ENCODE measurements around the gene ELOVL2. TPM values are rescaled to one million over a fixed set of nuclear protein-coding genes. Genes with fewer than 3 reads are reported as not detected.

Gene ELOVL2
- polyA plus RNA-seq, 1 donor (not counting 4 experiments of a cell fraction or from before 2014, with no cell fraction given) = 0.05 TPM

DNA sequence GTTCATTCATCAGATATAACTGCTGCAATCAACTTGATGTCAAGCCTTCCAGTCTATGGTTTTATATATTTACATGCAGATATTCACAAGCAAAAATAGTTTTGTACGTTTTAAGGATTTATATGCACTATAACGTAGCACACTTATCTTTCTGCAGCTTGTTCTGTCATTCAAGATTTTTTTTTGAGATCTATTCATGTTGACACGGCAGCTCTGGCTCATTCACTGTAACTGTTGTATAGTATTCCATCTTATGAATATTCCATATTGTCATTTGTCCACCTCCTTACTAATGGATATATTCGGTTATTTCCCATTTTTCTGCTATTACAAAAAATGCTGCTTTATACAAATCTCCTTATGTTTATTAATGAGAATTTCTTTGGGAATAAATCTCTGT is 13.2 kb downstream of the ELOVL2 start:
- Histone ChIP-seq H3K36me3 (ENCODE audit: control insufficient read depth in 2 of 2, extremely low read depth in 1 of 2, insufficient read depth in 2 of 2, low read length in 2 of 2) (no peaks in the 10 kb centered on the region), H3K4me1 (ENCODE audit: control insufficient read depth, extremely low read depth, insufficient read depth, low read length) (peaks cover 19% of the 10 kb centered on the region), H3K27me3 (ENCODE audit: control insufficient read depth, extremely low read depth, insufficient read depth, low read length) (no peaks in the 10 kb centered on the region), H3K4me3 (ENCODE audit: control insufficient read depth in 2 of 3, extremely low read depth in 1 of 3, insufficient read depth in 2 of 3, low read depth in 1 of 3, low read length in 3 of 3) (no peak overlapping the region), H3K27ac (ENCODE audit: control insufficient read depth, insufficient read depth, low read length) (no peak overlapping the region), H3K9me3 (ENCODE audit: control insufficient read depth, low read depth, low read length) (no peaks in the 10 kb centered on the region), H4K20me1 (ENCODE audit: control insufficient read depth, extremely low read depth, insufficient read depth, low read length) (no peaks in the 10 kb centered on the region), H3K9me1 (ENCODE audit: control insufficient read depth, extremely low read depth, insufficient read depth, low read length) (no peaks in the 10 kb centered on the region), H3K79me2 (ENCODE audit: control insufficient read depth, insufficient read depth, low read length) (no peaks in the 10 kb centered on the region), H3K4me2 (ENCODE audit: control insufficient read depth, extremely low read depth, insufficient read depth, low read depth, low read length) (no peak overlapping the region), H3K9ac (ENCODE audit: control insufficient read depth, extremely low read depth, insufficient read depth, low read length) (no peak overlapping the region), H2AFZ (ENCODE audit: control insufficient read depth, low read length) (no peak overlapping the region)
- dilution Hi-C loops (cut with MboI; ENCODE audit: extremely low pct_ligation_motif_present, low sequenced_read_pairs) = no loop called here
- DNase-seq (ENCODE audit: low read depth, low spot score) (no peak), FAIRE-seq (no peak)
- TF ChIP-seq, protein P1, sequence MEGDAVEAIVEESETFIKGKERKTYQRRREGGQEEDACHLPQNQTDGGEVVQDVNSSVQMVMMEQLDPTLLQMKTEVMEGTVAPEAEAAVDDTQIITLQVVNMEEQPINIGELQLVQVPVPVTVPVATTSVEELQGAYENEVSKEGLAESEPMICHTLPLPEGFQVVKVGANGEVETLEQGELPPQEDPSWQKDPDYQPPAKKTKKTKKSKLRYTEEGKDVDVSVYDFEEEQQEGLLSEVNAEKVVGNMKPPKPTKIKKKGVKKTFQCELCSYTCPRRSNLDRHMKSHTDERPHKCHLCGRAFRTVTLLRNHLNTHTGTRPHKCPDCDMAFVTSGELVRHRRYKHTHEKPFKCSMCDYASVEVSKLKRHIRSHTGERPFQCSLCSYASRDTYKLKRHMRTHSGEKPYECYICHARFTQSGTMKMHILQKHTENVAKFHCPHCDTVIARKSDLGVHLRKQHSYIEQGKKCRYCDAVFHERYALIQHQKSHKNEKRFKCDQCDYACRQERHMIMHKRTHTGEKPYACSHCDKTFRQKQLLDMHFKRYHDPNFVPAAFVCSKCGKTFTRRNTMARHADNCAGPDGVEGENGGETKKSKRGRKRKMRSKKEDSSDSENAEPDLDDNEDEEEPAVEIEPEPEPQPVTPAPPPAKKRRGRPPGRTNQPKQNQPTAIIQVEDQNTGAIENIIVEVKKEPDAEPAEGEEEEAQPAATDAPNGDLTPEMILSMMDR (optimal IDR thresholded peaks at IDR 0.05 in 1 of 3, IDR thresholded peaks at IDR 0.05 in 1 of 3, conservative IDR thresholded peaks at IDR 0.05 in 1 of 3; ENCODE audit: extremely low read depth in 1 of 3, insufficient read depth in 2 of 3, low read length in 3 of 3) = no peak
- TF ChIP-seq EZH2 (IDR thresholded peaks at IDR 0.05; ENCODE audit: low read length) = no peak

DNA sequence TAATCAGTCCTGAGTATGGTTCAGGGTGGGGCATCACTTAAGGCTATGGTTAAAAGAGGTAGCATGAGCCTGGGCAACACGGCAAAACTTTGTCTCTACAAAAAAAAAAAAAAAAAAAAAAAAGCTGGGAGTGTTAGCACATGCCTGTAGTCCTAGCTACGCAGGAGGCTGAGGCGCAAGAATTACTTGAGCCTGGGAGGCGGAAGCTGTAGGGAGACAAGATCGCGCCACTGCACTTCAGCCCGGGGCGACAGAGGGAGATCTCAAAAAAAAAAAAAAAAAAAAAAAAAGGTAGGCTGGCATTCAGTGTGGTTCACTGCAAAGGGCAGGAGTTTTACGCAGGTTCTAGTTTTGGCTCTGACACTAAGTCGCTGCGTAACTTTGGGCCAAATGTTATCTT is 15.1 kb downstream of the ELOVL2 start:
- H3K79me2 ChIP-seq (ENCODE audit: control insufficient read depth, insufficient read depth, low read length) = no peaks in the 10 kb centered on the region
- H3K9ac ChIP-seq (ENCODE audit: control insufficient read depth, extremely low read depth, insufficient read depth, low read length) = no peak overlapping the region
- no peaks in the 10 kb centered on the region for H3K9me3 ChIP-seq (ENCODE audit: control insufficient read depth, low read depth, low read length)
- no peak overlapping the region for H3K27ac ChIP-seq (ENCODE audit: control insufficient read depth, insufficient read depth, low read length)
- no peak overlapping the region for H3K4me3 ChIP-seq (ENCODE audit: control insufficient read depth in 2 of 3, extremely low read depth in 1 of 3, insufficient read depth in 2 of 3, low read depth in 1 of 3, low read length in 3 of 3)
- H3K4me2 ChIP-seq (ENCODE audit: control insufficient read depth, extremely low read depth, insufficient read depth, low read depth, low read length) = peak overlapping the region; percentile 52
- no peaks in the 10 kb centered on the region for H3K36me3 ChIP-seq (ENCODE audit: control insufficient read depth in 2 of 2, extremely low read depth in 1 of 2, insufficient read depth in 2 of 2, low read length in 2 of 2)
- H4K20me1 ChIP-seq (ENCODE audit: control insufficient read depth, extremely low read depth, insufficient read depth, low read length) = no peaks in the 10 kb centered on the region
- H3K9me1 ChIP-seq (ENCODE audit: control insufficient read depth, extremely low read depth, insufficient read depth, low read length) = no peaks in the 10 kb centered on the region
- H3K27me3 ChIP-seq (ENCODE audit: control insufficient read depth, extremely low read depth, insufficient read depth, low read length) = no peaks in the 10 kb centered on the region
- DNase-seq (ENCODE audit: low read depth, low spot score) (no peak), FAIRE-seq (peak; percentile 51)
- H2AFZ ChIP-seq (ENCODE audit: control insufficient read depth, low read length) = no peak overlapping the region
- TF ChIP-seq EZH2 (IDR thresholded peaks at IDR 0.05; ENCODE audit: low read length) = no peak
- TF ChIP-seq, protein P1 (optimal IDR thresholded peaks at IDR 0.05 in 1 of 3, IDR thresholded peaks at IDR 0.05 in 1 of 3, conservative IDR thresholded peaks at IDR 0.05 in 1 of 3; ENCODE audit: extremely low read depth in 1 of 3, insufficient read depth in 2 of 3, low read length in 3 of 3) = no peak
- H3K4me1 ChIP-seq (ENCODE audit: control insufficient read depth, extremely low read depth, insufficient read depth, low read length) = peaks cover 15% of the 10 kb centered on the region
- dilution Hi-C loops (cut with MboI; ENCODE audit: extremely low pct_ligation_motif_present, low sequenced_read_pairs) = no loop called here
